Measurements from ENCODE around the gene OR6A2.

Gene OR6A2

DNA sequence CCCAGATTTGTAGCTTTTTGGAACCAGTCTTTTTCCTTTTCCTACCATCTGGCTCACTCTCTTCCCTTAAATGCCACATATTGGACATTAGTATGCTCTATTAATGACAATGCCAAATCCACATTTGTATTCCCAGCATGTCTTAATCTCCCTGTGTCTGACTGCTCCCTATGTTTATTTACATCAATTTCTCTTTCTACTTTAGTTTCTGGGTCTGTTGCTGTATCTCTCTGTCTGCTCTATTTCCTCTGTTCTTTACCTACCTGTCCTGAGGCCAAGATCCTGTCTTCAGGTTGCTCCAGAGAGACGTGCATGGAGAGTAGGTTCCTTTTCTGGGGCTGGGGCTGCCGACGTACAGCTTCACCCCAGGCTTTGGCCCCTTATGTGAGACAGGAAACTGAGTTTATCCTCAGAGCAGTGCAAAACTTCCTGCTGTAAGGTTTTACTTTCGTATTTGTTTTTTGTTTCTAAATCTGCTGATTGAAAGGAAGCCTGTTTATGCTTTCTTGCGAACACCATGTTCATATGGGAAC, 53.3 kb downstream of the OR6A2 start:
- TF ChIP-seq, protein P1, sequence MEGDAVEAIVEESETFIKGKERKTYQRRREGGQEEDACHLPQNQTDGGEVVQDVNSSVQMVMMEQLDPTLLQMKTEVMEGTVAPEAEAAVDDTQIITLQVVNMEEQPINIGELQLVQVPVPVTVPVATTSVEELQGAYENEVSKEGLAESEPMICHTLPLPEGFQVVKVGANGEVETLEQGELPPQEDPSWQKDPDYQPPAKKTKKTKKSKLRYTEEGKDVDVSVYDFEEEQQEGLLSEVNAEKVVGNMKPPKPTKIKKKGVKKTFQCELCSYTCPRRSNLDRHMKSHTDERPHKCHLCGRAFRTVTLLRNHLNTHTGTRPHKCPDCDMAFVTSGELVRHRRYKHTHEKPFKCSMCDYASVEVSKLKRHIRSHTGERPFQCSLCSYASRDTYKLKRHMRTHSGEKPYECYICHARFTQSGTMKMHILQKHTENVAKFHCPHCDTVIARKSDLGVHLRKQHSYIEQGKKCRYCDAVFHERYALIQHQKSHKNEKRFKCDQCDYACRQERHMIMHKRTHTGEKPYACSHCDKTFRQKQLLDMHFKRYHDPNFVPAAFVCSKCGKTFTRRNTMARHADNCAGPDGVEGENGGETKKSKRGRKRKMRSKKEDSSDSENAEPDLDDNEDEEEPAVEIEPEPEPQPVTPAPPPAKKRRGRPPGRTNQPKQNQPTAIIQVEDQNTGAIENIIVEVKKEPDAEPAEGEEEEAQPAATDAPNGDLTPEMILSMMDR (IDR thresholded peaks at IDR 0.05; ENCODE audit: control insufficient read depth, insufficient read depth, low read depth, low read length, missing control alignments): no peak
- H3K4me3 ChIP-seq (ENCODE audit: control insufficient read depth, low read depth, low read length): no peak overlapping the region
- no peak for DNase-seq (ENCODE audit: low read depth)

DNA sequence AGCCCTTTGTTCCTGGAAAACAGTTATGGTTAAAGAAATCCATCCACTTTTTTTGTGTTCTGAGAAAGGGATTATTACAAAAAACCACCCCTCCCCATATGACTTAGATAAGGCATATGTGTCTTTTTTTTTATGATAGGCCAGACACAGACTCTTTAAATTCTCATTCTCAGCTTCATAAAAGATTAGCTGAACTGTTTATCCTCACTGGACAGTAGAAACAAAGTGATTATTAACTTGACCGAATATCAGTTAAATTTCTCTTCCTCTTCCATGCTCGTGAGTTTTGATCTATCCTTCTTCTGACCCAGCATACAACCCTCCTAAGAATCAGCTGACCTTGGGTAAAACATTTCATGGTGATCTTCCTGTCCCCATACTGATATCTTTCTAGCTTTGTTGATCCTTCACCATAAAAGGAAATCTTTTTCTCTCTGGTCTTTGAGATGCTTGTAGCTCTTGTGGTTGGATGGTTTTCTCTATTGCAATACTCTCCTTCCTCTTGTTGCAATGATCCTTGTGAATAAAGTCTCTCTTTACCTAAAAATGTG, 53.9 kb downstream of the OR6A2 start:
- TF ChIP-seq, protein P1 (IDR thresholded peaks at IDR 0.05; ENCODE audit: control insufficient read depth, insufficient read depth, low read depth, low read length, missing control alignments): no peak
- no peak for DNase-seq (ENCODE audit: low read depth)
- no peak overlapping the region for H3K4me3 ChIP-seq (ENCODE audit: control insufficient read depth, low read depth, low read length)

DNA sequence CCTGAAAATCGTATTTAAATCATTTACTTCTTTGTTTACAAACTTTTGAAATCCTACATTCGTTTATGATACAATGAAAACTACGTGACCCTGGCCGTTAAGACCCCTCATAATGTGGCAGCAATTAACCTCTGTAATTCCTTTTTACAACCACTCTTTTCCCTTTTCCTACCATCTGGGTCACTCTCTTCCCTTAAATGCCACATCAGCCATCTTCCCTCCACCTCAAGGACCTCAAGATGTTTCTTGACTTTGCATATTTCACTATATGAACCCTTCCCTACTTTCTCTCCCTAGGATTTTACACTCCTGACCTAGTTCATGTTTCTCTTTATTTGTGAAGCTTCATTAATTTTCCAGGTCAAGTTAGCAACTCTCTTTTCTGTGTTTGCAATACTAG, 54.5 kb downstream of the OR6A2 start:
- no peak overlapping the region for H3K4me3 ChIP-seq (ENCODE audit: control insufficient read depth, low read depth, low read length)
- TF ChIP-seq, protein P1 (IDR thresholded peaks at IDR 0.05; ENCODE audit: control insufficient read depth, insufficient read depth, low read depth, low read length, missing control alignments): no peak
- DNase-seq (ENCODE audit: low read depth): no peak

DNA sequence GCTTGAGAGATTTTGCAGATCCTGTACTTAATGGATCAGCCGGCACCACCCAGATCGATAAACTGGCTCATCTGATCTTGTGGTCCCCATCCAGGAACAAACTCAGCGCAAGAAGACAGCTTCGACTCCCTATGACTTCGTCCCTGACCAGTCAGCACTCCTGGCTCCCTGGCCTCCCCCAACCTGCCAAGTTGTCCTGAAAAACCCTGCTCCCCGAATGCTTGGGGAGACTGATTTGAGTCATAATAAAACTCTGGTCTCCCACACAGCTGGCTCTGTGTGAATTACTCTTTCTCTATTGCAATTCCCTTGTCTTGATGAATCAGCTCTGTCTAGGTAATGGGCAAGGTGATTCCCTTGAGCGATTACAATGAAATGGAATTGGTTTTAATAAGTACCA, 57.2 kb downstream of the OR6A2 start:
- TF ChIP-seq, protein P1 (IDR thresholded peaks at IDR 0.05; ENCODE audit: control insufficient read depth, insufficient read depth, low read depth, low read length, missing control alignments): no peak
- DNase-seq (ENCODE audit: low read depth): no peak
- no peak overlapping the region for H3K4me3 ChIP-seq (ENCODE audit: control insufficient read depth, low read depth, low read length)

Measured in AG09309 (cell line).